Measurements from ENCODE around the gene GUCA1C.

Gene GUCA1C
- 0 reads per million in 2 donors for total RNA-seq

- DNase-seq, result no peak
Measured at GRCh38 chr3:108953700-108954099, at the start of gene GUCA1C. Gene GUCA1C (minus strand): TSS chr3:108953879. CDS start chr3:108953762, 117 bp downstream.

- no peak for DNase-seq
Measured at GRCh38 chr3:108998436-108998835, 44.8 kb upstream of the GUCA1C start.

- DNase-seq, result no peak
Measured at GRCh38 chr3:108985844-108986243, 32.2 kb upstream of the GUCA1C start.

GRCh38 chr3:108983051-108983450 lies 29.4 kb upstream of the GUCA1C start:
- no peak for DNase-seq

- DNase-seq, result no peak
Measured at GRCh38 chr3:108976058-108976457, 22.4 kb upstream of the GUCA1C start.

GRCh38 chr3:108973019-108973418 lies 19.3 kb upstream of the GUCA1C start:
- no peak for DNase-seq

GRCh38 chr3:108972482-108972881 lies 18.8 kb upstream of the GUCA1C start:
- no peak for DNase-seq

- DNase-seq, result no peak
Measured at GRCh38 chr3:108970561-108970960, 16.9 kb upstream of the GUCA1C start.

GRCh38 chr3:108966773-108967172 lies 13.1 kb upstream of the GUCA1C start:
- DNase-seq, result no peak

GRCh38 chr3:108959017-108959416 lies 5.3 kb upstream of the GUCA1C start:
- no peak for DNase-seq

GRCh38 chr3:108953210-108953609 lies 469 bp downstream of the GUCA1C start:
- DNase-seq, result no peak

- no peak for DNase-seq
Measured at GRCh38 chr3:108951820-108952501, 1.7 kb downstream of the GUCA1C start.

GRCh38 chr3:108947855-108948254 lies 5.8 kb downstream of the GUCA1C start:
- no peak for DNase-seq

- no peak for DNase-seq
Measured at GRCh38 chr3:108946292-108947285, 7.1 kb downstream of the GUCA1C start.

- no peak for DNase-seq
Measured at GRCh38 chr3:108940568-108941263, 13.0 kb downstream of the GUCA1C start.

- DNase-seq, result no peak
Measured at GRCh38 chr3:108940166-108940565, 13.5 kb downstream of the GUCA1C start.

- DNase-seq, result no peak
Measured at GRCh38 chr3:108936924-108937689, 16.6 kb downstream of the GUCA1C start.

GRCh38 chr3:108931035-108931434 lies 22.6 kb downstream of the GUCA1C start:
- DNase-seq, result no peak

GRCh38 chr3:108918866-108919265 lies 34.8 kb downstream of the GUCA1C start:
- DNase-seq, result no peak

- no peak for DNase-seq
Measured at GRCh38 chr3:108914774-108915641, 38.7 kb downstream of the GUCA1C start.

GRCh38 chr3:108909799-108910198 lies 43.9 kb downstream of the GUCA1C start:
- no peak for DNase-seq

Measured in activated gamma-delta T cell (primary cell).